K562 (cell line): ENCODE measurements around the gene TMEM218. TPM values are rescaled to one million over a fixed set of nuclear protein-coding genes. Genes with fewer than 3 reads are reported as not detected.

Experiments
- ATAC-seq: fragments of 200-7000 bp; cut with Tn5 transposase; 3 replicates; pipeline ENCODE4 v1.9.1; 2020; ENCODE audit warnings: moderate library complexity
- BruUV-seq: library from RNA; stranded (reverse); fragments of 400-500 nt; replicated peaks from 2 replicates; lab custom pipeline; 2021; lab: Mats Ljungman, UMichigan
- CTCF ChIA-PET: fragments of 300-600 bp; formaldehyde crosslinking; extraction: SDS; loops from one replicate; lab custom pipeline; 2021; ENCODE audit warnings: low intra/inter-chr PET ratio; lab: Yijun Ruan, JAX
- POLR2A ChIA-PET: fragments of 300-600, 350-650 bp; sonication (Branson Sonifier 250); formaldehyde crosslinking; extraction: SDS; loops from one replicate; lab custom pipeline; 2021; ENCODE audit warnings: antibody characterized with exemption, inconsistent platforms; lab: Yijun Ruan, JAX
- DNase-seq, 4 experiments: peaks; one replicate each; pipeline versions ENCODE4 v3.0.0 to v3.0.0-alpha.2; 2011 to 2018; ENCODE audit warnings: low spot score in 3 of 4, mixed read lengths in 3 of 4; ENCODE audit errors: extremely low read depth in 1 of 4
- FAIRE-seq: peaks from 2 replicates; lab custom pipeline; 2011; peaks lifted over from hg19 to GRCh38; lab: Jason Lieb, UNC
- H2AFZ ChIP-seq: 2 replicates; pipeline ENCODE4 v1.6.0; 2011; ENCODE audit warnings: low read depth, low read length, control low read depth, inconsistent platforms
- H3K27ac ChIP-seq: fragments of 200-600 bp; 3 replicates; pipeline ENCODE4 v1.8.0; 2011; ENCODE audit warnings: low read depth, mild to moderate bottlenecking, control low read depth, inconsistent platforms, low read length, moderate library complexity, mixed read lengths; ENCODE audit errors: extremely low read depth
- H3K27me3 ChIP-seq, 2 experiments: fragments of 300-600 bp in 1 of 2; 2 replicates in 1 of 2; 3 replicates in 1 of 2; pipeline versions ENCODE4 v1.6.0 to v1.8.0; 2011; ENCODE audit warnings: inconsistent platforms in 2 of 2, low read length in 2 of 2, mild to moderate bottlenecking in 1 of 2, mixed read lengths in 1 of 2, moderate library complexity in 1 of 2; ENCODE audit not compliant: control insufficient read depth in 2 of 2, insufficient read depth in 2 of 2
- H3K36me3 ChIP-seq: fragments of 300-600 bp; 3 replicates; pipeline ENCODE4 v1.8.0; 2011; ENCODE audit warnings: mild to moderate bottlenecking, low read length, inconsistent platforms; ENCODE audit not compliant: control insufficient read depth, insufficient read depth
- H3K4me1 ChIP-seq, 2 experiments: fragments of 200-600 bp in 1 of 2; replicated peaks in 1 of 2; 2 replicates in 1 of 2; 3 replicates in 1 of 2; pipeline versions ENCODE4 v1.5.1 to v1.8.0; 2011; ENCODE audit warnings: inconsistent platforms in 2 of 2, low read length in 2 of 2, mild to moderate bottlenecking in 1 of 2, mixed read lengths in 1 of 2, moderate library complexity in 1 of 2; ENCODE audit not compliant: control insufficient read depth in 2 of 2, insufficient read depth in 2 of 2
- H3K4me2 ChIP-seq: 2 replicates; pipeline ENCODE4 v1.6.1; 2011; ENCODE audit warnings: low read length, control low read depth, inconsistent platforms, mixed read lengths; ENCODE audit not compliant: insufficient read depth
- H3K4me3 ChIP-seq: fragments of 200-600 bp; sonication (generic), shearing (Covaris generic); 2 replicates; pipeline ENCODE4 v1.5.1; 2016; ENCODE audit warnings: control low read depth, inconsistent platforms
- H3K79me2 ChIP-seq: fragments of 200-600 bp; 3 replicates; pipeline ENCODE4 v1.8.0; 2011; ENCODE audit warnings: low read length, inconsistent platforms; ENCODE audit not compliant: control insufficient read depth, insufficient read depth
- H3K9ac ChIP-seq, 2 experiments: 2 replicates each; pipeline versions ENCODE4 v1.6.0 to v1.6.1; 2011; ENCODE audit warnings: low read depth in 2 of 2, low read length in 2 of 2, control low read depth in 1 of 2, inconsistent platforms in 1 of 2, mild to moderate bottlenecking in 1 of 2, mixed read lengths in 1 of 2; ENCODE audit not compliant: insufficient read depth in 1 of 2
- H3K9me1 ChIP-seq: one replicate; pipeline ENCODE4 v1.6.0; 2011; ENCODE audit warnings: inconsistent platforms, mild to moderate bottlenecking, low read length, moderate library complexity; ENCODE audit not compliant: control insufficient read depth, insufficient read depth
- H3K9me3 ChIP-seq: replicated peaks from 2 replicates; pipeline ENCODE4 v1.5.1; 2011; ENCODE audit warnings: low read depth, low read length, inconsistent platforms; ENCODE audit not compliant: control insufficient read depth, insufficient read depth
- H4K20me1 ChIP-seq: replicated peaks from 2 replicates; pipeline ENCODE4 v1.6.1; 2011; ENCODE audit warnings: low read length, inconsistent platforms, mixed read lengths; ENCODE audit not compliant: control insufficient read depth, insufficient read depth
- BACH1 ChIP-seq: fragments of 200-800 bp; sonication (Bioruptor generic); IDR thresholded peaks from 2 replicates; pipeline ENCODE4 v1.6.1; 2016; ENCODE audit warnings: missing genetic modification characterization, missing compliant biosample characterization
- BRF1 ChIP-seq: IDR thresholded peaks from 3 replicates; pipeline ENCODE4 v1.6.1; 2011; ENCODE audit warnings: borderline replicate concordance, mild to moderate bottlenecking; ENCODE audit not compliant: insufficient read length; ENCODE audit errors: extremely low read depth
- NFYB ChIP-seq: IDR thresholded peaks from 2 replicates; pipeline ENCODE4 v1.6.1; 2011; ENCODE audit warnings: mild to moderate bottlenecking, moderate library complexity; ENCODE audit not compliant: insufficient read length; ENCODE audit errors: extremely low read depth
- SETDB1 ChIP-seq: IDR thresholded peaks from one replicate; pipeline ENCODE4 v1.6.1; 2012; ENCODE audit warnings: low read length, control low read depth, inconsistent platforms
- ZC3H4 ChIP-seq: sonication (generic); formaldehyde crosslinking; IDR thresholded peaks from 2 replicates; pipeline ENCODE4 v1.9.0; 2021; ENCODE audit warnings: missing genetic modification reagents, borderline replicate concordance
- WGBS: fragments of 100-300 bp; shearing (Covaris generic); methylation state at CpG from one replicate; pipeline ENCODE4 v1.1.6; 2016; ENCODE audit warnings: low coverage, mixed read lengths; ENCODE audit not compliant: insufficient coverage; ENCODE audit errors: missing lambda C conversion rate; 5-methylcytosine and 5-hydroxymethylcytosine counted together
- in situ Hi-C: fragments of 300-500 bp; cut with MboI; formaldehyde crosslinking; loops from 4 replicates; pipeline ENCODE4 v1.15.0; 2018; ENCODE audit warnings: inconsistent platforms, mixed read lengths
- intact Hi-C: fragments of 100-400 bp; cut with micrococcal nuclease; formaldehyde crosslinking; loops from 2 replicates; pipeline ENCODE4 v1.14.2; 2022
- polyA plus RNA-seq, 8 experiments: library from polyadenylated mRNA; depleted of rRNA in 4 of 8; stranded (reverse) in 5 of 8; unstranded in 3 of 8; fragments of >200 nt; fragmentation: Nextera tagmentation in 2 of 8; fragmentation: Illumina TruSeq in 1 of 8; extraction: Ambion mirVana in 2 of 8; extraction: Trizol in 1 of 8; gene quantifications; 2 replicates each; pipeline versions ENCODE4 v1.2.1 to v1.2.3, GENCODE V29; 2011 to 2014; ENCODE audit warnings: inconsistent platforms in 1 of 8, missing spikeins in 1 of 8
- total RNA-seq, 7 experiments: library from RNA; depleted of rRNA in 6 of 7; stranded (reverse); fragments of >200 nt in 6 of 7; fragmentation: Illumina TruSeq in 2 of 7; extraction: Trizol in 2 of 7; gene quantifications; 2 replicates each; pipeline versions ENCODE4 v1.2.1 to v1.2.3, GENCODE V29; 2011 to 2021; ENCODE audit warnings: low replicate concordance in 1 of 7

The TMEM218 gene
- total and polyA plus RNA-seq, 9 of the 15 experiments (the other 6 are each of a cell fraction or from before 2014, with no cell fraction given) = 13.4 to 32.2 (median 25.4) TPM

DNA sequence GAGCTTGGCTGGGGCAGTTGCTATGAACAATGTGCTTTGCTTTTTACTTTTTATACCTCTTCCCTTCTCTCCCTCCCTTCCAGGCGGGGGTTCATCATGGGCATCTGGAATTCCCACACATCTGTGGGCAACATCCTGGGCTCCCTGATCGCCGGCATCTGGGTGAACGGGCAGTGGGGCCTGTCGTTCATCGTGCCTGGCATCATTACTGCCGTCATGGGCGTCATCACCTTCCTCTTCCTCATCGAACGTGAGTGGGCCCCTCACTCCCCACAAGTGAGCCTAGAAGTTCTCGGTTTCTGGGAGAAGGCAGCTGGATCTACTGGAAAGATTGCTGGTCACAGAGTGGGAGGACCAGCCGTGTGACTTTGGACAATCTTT is 30.9 kb downstream of the TMEM218 start:
- H3K27ac ChIP-seq = no peak overlapping the region
- H3K4me1 ChIP-seq = peaks cover 13 to 16% of the 10 kb centered on the region in 2 experiments
- DNase-seq = no peak
- no peak overlapping the region for H2AFZ ChIP-seq
- H3K36me3 ChIP-seq = no peaks in the 10 kb centered on the region
- 58% methylated on average over 12 of the region's 12 CpGs for WGBS
- H3K9me3 ChIP-seq = no peaks in the 10 kb centered on the region
- FAIRE-seq = no peak
- TF ChIP-seq BACH1 (tag) (no peak), NFYB (no peak), SETDB1 (no peak)
- no TSS peak for BruUV-seq
- intact Hi-C loops = no loop called here
- peaks cover 2% of the 10 kb centered on the region for H3K9me1 ChIP-seq
- CTCF ChIA-PET = no interaction called here
- POLR2A ChIA-PET = interaction anchor here (0.5 to 0.6 kb wide), 3 partner anchors 23 to 192 kb away, joined by 3 read pairs; no protein-coding TSS in a partner anchor
- no peak overlapping the region for H3K4me3 ChIP-seq
- no peaks in the 10 kb centered on the region for H3K27me3 ChIP-seq
- H3K4me2 ChIP-seq = no peak overlapping the region
- H3K79me2 ChIP-seq = no peaks in the 10 kb centered on the region
- ATAC-seq = no peak
- H3K9ac ChIP-seq = no peak overlapping the region
- H4K20me1 ChIP-seq = no peaks in the 10 kb centered on the region
- in situ Hi-C loops = no loop called here

DNA sequence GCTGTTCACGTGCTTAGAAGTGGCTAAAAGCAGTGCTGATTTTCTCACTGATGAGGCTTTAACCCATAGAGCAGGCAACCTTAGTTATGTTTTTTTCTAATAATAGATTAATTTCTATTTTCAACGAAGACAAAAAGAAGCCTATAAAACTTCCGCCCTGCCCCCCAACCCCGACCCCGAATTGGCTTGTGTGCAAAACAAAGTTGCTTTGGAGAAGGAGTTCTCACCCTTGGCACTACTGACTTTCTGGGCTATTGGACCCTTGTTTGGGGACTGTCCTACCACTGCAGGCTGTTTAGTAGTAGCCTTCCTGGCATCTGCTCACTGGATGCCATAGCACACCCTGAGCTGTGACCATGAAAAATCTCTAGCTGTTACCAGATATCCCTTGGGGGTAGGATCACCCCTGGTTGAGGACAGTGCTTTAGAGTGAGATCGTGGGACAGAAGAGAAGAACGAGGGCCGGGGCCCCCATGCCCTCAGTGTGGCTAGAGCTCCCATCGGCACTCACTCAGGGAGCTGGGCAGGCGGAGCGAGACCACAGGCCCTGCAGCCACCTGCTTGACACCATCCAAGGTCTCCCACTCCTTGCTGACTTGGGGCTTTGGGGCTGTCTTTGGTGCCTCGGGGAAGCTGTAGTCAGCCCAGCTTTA is 31.4 kb downstream of the TMEM218 start:
- BruUV-seq = no TSS peak
- CTCF ChIA-PET = no interaction called here
- in situ Hi-C loops = no loop called here

More for the DNA sequence above, 31.4 kb downstream of the TMEM218 start:
- no peak for ATAC-seq
- Histone ChIP-seq H3K9me1 (peaks cover 5% of the 10 kb centered on the region), H3K79me2 (no peaks in the 10 kb centered on the region), H2AFZ (no peak overlapping the region), H3K27me3 (no peaks in the 10 kb centered on the region), H3K4me2 (no peak overlapping the region), H3K27ac (no peak overlapping the region), H4K20me1 (no peaks in the 10 kb centered on the region), H3K9ac (no peak overlapping the region), H3K36me3 (no peaks in the 10 kb centered on the region), H3K9me3 (no peaks in the 10 kb centered on the region), H3K4me3 (no peak overlapping the region), H3K4me1 (peaks cover 18 to 22% of the 10 kb centered on the region in 2 experiments)
- DNase-seq = no peak
- no peak for FAIRE-seq
- intact Hi-C loops = no loop called here
- TF ChIP-seq ZC3H4 (CRISPR knock-in tag) = no peak
- no peak for TF ChIP-seq BRF1
- POLR2A ChIA-PET = interaction anchor here (0.6 kb wide), 2 partner anchors 101 to 192 kb away, joined by 3 read pairs; no protein-coding TSS in a partner anchor
- WGBS = 69% methylated on average over 9 of the region's 12 CpGs
